ENCODE data around the gene CLSTN2. TPM values are rescaled to one million over a fixed set of nuclear protein-coding genes. Genes with fewer than 3 reads are reported as not detected.

CLSTN2 gene
- total RNA-seq, 1 donor from 2014 or later, result 65.0 TPM

- DNase-seq (ENCODE audit: low spot score), result no peak
- no peak for TF ChIP-seq CTCF (IDR thresholded peaks at IDR 0.05)
- Mint-ChIP-seq H3K4me1 (ENCODE audit: low read depth) (peaks cover 20% of the 10 kb centered on the region), H3K36me3 (ENCODE audit: low read depth) (no peaks in the 10 kb centered on the region), H3K9me3 (ENCODE audit: low read depth) (no peaks in the 10 kb centered on the region), H3K4me3 (ENCODE audit: unreplicated experiment) (no peak overlapping the region), H3K27ac (ENCODE audit: unreplicated experiment) (no peak overlapping the region), H3K27me3 (ENCODE audit: low read depth) (no peaks in the 10 kb centered on the region)
These were observed 664.5 kb downstream of the CLSTN2 start for GRCh38 chr3:140599496-140599895.

- DNase-seq (ENCODE audit: low spot score), result no peak
These were observed 666.9 kb downstream of the CLSTN2 start for GRCh38 chr3:140601881-140602280.

GRCh38 chr3:140602781-140603180 is 667.8 kb downstream of the CLSTN2 start:
- no peak overlapping the region for H3K4me3 Mint-ChIP-seq (ENCODE audit: unreplicated experiment)
- TF ChIP-seq CTCF (IDR thresholded peaks at IDR 0.05), result no peak
- no peaks in the 10 kb centered on the region for H3K27me3 Mint-ChIP-seq (ENCODE audit: low read depth)
- H3K36me3 Mint-ChIP-seq (ENCODE audit: low read depth), result peaks cover under 1% of the 10 kb centered on the region
- peaks cover 3% of the 10 kb centered on the region for H3K4me1 Mint-ChIP-seq (ENCODE audit: low read depth)
- H3K9me3 Mint-ChIP-seq (ENCODE audit: low read depth), result peaks cover 8% of the 10 kb centered on the region
- no peak for DNase-seq (ENCODE audit: low spot score)
- no peak overlapping the region for H3K27ac Mint-ChIP-seq (ENCODE audit: unreplicated experiment)

More at GRCh38 chr3:140601881-140602280, 666.9 kb downstream of the CLSTN2 start:
- H3K4me1 Mint-ChIP-seq (ENCODE audit: low read depth), result peaks cover 11% of the 10 kb centered on the region
- H3K9me3 Mint-ChIP-seq (ENCODE audit: low read depth), result no peaks in the 10 kb centered on the region
- no peak overlapping the region for H3K27ac Mint-ChIP-seq (ENCODE audit: unreplicated experiment)
- H3K27me3 Mint-ChIP-seq (ENCODE audit: low read depth), result no peaks in the 10 kb centered on the region
- TF ChIP-seq CTCF (IDR thresholded peaks at IDR 0.05), result no peak
- no peak overlapping the region for H3K4me3 Mint-ChIP-seq (ENCODE audit: unreplicated experiment)
- no peaks in the 10 kb centered on the region for H3K36me3 Mint-ChIP-seq (ENCODE audit: low read depth)

GRCh38 chr3:140603766-140604165 is 668.8 kb downstream of the CLSTN2 start:
- no peak overlapping the region for H3K27ac Mint-ChIP-seq (ENCODE audit: unreplicated experiment)
- H3K36me3 Mint-ChIP-seq (ENCODE audit: low read depth), result peaks cover 4% of the 10 kb centered on the region
- H3K4me3 Mint-ChIP-seq (ENCODE audit: unreplicated experiment), result no peak overlapping the region
- no peaks in the 10 kb centered on the region for H3K4me1 Mint-ChIP-seq (ENCODE audit: low read depth)
- no peak for DNase-seq (ENCODE audit: low spot score)
- peaks cover 12% of the 10 kb centered on the region for H3K9me3 Mint-ChIP-seq (ENCODE audit: low read depth)
- no peak for TF ChIP-seq CTCF (IDR thresholded peaks at IDR 0.05)
- H3K27me3 Mint-ChIP-seq (ENCODE audit: low read depth), result no peaks in the 10 kb centered on the region

GRCh38 chr3:140610544-140610943 is 675.6 kb downstream of the CLSTN2 start:
- Mint-ChIP-seq H3K27me3 (ENCODE audit: low read depth) (no peaks in the 10 kb centered on the region), H3K4me3 (ENCODE audit: unreplicated experiment) (no peak overlapping the region), H3K27ac (ENCODE audit: unreplicated experiment) (no peak overlapping the region), H3K9me3 (ENCODE audit: low read depth) (peaks cover 27% of the 10 kb centered on the region), H3K36me3 (ENCODE audit: low read depth) (peaks cover 6% of the 10 kb centered on the region), H3K4me1 (ENCODE audit: low read depth) (peaks cover 33% of the 10 kb centered on the region)
- DNase-seq (ENCODE audit: low spot score), result no peak
- no peak for TF ChIP-seq CTCF (IDR thresholded peaks at IDR 0.05)
